ENCODE data around the gene CDH4.
A peak's percentile ranks its signal among the peaks of the same experiment; 100 is the strongest.

CDH4 gene

DNA sequence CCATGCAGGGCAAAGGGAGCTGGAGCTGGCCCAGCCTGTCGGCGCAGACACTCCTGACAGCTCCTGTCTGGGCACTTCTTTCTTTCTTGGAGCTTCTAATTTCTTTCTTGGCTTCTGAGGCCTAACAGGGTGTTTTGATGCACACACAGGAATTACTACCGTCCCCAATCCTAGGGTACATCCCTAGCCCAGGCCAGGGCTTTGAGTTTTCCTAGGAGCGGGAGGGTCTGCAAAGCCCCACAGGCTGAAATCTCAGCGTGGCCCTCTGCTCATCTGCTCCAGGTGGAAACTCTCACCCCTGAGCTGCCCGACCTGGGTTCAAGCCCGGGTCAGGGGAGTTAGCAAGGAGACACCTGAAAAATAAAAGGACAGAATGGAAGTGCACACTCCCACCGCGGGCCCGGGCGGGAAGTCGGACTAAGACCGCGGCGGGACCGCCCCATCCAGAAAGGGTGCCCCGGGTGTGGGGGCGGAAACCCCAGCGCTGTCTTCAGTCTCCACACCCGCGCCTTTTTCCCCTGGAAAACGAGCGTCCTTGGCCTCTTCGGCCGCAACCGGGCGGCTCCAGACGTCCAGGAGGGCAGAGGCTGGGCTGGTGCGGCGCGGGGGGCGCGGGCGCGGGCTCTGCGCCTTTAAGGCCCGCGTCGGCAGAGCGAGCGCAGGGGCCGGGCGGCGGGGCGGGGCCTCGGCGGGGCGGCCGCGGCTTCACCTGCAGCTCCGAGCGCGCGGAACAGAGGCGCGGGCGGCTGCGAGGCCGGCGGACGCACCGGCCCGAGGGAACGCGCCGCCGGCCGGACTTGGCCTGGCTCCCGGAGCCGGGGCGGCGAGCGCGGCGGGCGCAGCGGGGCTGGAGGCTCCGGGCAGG, at the start of gene CDH4:
TSS of gene CDH4 (plus strand) at position 733 of the 865 bp plus-strand sequence.
- DNase-seq: no peak

GRCh38 chr20:61203320-61203719, 48.7 kb upstream of the CDH4 start:
- peak; percentile 57 for DNase-seq

DNA sequence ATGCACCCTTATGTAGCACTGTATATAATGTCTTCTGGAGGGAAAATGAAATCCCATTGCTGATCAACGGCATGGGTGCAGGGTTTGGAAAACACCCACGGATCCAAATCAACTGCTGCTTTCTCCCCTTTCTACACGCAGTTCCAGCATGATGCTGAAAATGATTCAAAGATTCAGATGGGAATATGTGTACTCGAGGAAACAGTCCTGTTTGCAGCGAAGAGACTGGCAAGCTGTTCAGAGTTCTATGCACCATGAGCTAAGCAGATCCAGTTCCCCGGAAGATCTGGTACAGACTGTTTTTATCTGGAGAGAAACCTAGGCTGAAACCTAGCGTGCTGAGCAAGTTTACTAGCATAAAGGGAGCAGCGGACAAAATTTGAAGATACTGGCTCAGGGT, 47.9 kb upstream of the CDH4 start:
- DNase-seq: no peak

DNA sequence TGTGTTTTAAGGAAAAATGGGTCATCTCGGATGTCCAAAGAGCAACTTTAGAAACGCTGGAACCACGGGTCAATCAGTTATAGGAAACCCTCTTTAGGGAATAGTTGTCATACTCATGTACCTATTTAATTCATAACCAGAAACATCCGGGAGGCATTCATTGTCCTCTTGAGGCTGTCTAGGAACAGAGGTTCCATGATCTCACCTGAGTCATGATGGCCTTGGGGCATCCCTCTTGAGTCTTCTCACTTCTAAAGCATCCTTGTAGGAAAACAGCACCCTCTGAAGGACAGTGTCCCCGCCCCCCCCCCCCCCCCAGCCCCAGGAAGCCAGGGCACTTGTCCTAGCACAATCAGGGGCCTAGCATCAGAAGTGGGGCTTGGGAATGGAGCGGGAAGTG, 46.3 kb upstream of the CDH4 start:
- DNase-seq: no peak

DNA sequence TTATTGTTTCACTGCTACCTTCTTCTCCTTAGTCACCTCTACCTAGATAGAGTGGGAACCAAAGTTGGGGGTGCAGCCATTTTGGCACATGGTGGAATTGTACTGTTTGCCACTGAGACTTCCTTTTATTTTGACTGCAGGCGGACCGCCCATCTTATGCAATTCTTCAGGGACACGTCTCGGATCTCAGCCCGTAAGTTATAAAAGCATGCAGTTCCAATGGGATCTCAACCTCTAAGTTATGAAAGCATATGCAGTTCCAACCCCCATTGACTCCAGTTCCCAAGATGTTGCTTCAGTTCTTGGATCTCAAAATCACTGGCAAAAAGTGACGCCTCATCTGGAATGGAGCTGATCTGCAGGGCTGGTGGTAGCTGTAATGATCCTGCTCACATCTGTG, 41.2 kb upstream of the CDH4 start:
- DNase-seq: no peak

DNA sequence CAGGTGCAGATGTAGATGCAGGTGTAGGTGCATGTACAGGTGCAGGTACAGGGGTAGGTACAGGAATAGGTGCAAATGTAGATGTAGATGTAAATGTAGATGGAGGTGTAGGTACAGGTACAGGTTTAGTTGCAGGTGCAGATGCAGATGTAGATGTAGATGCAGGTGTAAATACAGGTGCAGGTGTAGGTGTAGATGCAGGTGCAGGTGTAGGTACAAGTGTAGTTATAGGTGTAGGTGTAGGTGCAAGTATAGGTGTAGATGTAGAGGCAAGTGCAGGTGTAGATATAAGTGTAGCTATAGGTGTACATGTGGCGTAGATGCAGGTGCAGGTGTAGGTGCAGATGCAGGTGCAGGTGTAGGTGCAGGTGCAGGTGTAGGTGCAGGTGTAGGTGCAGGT, 34.2 kb upstream of the CDH4 start:
- DNase-seq: no peak

DNA sequence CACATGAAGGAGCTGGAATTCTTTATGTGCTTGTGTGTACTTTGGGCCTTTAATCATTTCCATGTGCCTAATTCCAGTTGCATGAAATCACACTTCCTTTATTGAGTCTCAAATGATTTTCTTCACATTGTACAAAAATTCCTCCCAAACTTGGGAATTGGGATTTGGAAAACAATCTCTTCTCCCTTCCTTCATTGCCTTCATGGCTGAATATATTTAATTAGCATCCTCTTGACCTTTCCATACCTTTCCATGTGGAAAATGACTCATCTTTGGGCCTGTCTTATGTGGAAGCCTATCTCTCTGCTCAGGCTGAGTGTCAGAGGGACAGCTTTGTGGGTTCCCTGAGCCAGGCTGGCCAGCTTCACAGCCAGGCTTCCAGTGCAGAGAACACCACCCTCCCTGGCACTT, 33.0 kb upstream of the CDH4 start:
- DNase-seq: no peak

- no peak for DNase-seq
These were observed 31.9 kb upstream of the CDH4 start for GRCh38 chr20:61220131-61220530.

DNA sequence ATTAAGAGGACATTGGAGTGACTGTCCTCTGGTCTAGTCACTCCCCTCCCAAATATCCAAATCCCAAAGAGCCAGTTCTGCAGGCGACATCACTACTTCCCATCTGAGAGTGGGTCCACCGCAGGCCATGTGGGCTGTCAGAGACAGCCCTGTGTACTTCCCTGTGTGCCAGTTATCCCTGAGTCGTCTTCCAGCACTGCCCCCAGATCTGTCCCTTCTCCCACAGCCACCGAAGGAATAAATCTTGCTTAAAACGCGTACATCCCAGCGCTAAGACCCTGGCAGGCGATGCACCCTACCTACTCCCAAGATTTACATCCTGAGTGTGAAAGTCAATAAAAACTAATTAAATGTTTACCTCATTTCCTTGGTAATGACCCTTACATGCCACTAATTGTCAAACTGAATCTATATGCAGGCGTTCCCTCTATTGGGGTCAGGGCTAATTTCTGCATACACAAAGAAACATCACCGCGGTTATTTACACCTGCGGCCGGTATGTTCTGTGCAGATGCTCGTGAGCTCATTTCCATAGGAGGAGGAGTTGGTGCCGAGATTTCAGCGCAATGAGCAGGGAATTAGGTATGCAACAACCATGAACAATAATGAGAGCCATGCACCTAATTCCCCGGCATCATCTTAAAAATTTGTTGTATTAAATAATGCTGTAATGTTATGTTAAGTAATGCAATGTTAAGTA, 31.3 kb upstream of the CDH4 start:
- DNase-seq: no peak

DNA sequence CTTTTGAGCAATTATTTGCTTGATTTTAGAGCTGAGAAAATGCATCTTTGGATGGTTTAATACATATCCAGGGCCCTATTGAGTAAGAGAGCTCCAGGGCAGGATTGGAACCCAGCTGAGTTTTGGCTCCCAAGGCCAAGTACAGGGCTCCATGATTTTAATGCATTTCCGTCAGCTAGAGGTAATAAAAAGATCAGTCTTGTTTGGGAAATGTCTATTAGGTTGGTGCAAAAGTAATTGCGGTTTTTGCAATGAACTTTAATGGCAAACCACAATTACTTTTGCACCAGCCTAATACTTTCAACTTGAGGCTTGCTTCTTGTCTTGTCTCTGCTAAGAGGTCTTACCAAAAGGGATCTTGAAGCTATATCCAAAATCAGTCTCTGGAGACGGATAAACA, 29.4 kb upstream of the CDH4 start:
- DNase-seq: no peak

DNA sequence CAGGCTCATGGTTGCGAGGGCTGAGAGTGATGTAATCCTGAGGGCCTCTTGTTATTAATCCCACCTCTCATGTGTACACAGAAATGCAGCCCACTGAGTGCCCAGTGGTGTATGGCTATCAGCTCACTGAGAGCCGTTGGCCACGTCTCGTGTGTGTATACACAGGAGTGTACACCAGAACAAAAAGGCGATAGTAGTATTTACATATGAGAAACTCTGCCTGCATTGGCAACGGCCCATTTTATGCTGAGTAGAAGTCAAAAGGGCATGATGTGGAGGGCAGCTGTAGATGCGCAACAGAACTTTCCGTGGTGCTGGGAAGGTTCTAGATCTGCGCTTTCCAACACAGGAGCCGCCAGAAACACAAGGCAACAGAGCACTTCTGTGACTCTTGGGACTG, 28.9 kb upstream of the CDH4 start:
- no peak for DNase-seq

GRCh38 chr20:61230166-61230565, 21.9 kb upstream of the CDH4 start:
- no peak for DNase-seq

DNA sequence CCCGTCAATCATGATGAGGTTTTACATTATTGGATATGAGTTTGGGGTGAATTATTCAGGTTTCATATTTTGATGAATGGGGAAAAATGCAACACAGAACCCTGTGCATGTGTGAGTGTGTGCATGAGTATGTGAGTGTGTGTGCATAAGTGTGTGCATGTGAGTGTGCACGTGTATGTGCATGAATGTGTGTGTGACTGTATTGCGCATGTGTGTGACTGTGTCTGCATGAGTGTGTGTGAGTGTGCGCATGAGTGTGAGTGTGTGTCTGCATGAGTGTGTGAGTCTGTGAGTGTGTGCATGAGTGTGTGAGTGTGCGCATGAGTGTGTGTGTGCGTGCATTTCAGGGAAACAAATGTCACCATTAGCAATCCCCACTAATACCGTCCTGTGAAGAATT, 18.5 kb upstream of the CDH4 start:
- no peak for DNase-seq

GRCh38 chr20:61234224-61234890, 17.7 kb upstream of the CDH4 start:
- no peak for DNase-seq

DNA sequence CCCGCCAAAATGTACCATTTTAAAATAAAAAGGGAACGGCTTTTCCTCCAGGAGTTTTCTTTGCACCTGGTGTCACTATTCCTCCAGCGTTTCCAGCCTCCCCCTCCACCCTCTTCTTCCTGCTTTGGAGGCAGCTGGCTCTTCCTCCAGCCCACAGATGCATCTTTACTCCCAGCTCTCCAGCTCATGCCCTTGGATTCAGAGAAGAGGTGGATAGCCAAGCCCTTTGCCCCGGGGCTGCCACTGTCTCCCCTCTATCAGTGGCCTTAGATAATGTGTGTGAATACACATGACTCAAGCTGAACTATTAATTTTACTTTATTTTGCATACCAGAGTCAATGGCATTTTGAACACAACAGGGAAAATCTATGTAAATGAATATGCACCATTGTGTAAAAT, 15.3 kb upstream of the CDH4 start:
- no peak for DNase-seq

GRCh38 chr20:61238813-61239212, 13.2 kb upstream of the CDH4 start:
- no peak for DNase-seq

- DNase-seq: no peak
These were observed 11.2 kb upstream of the CDH4 start for GRCh38 chr20:61240814-61241213.

- no peak for DNase-seq
These were observed 7.8 kb upstream of the CDH4 start for GRCh38 chr20:61244213-61244612.

- no peak for DNase-seq
These were observed 5.8 kb upstream of the CDH4 start for GRCh38 chr20:61246269-61246668.

- DNase-seq: no peak
These were observed 2.4 kb upstream of the CDH4 start for GRCh38 chr20:61249626-61250025.

- DNase-seq: no peak
These were observed 671 bp downstream of the CDH4 start for GRCh38 chr20:61252601-61253263.

DNA sequence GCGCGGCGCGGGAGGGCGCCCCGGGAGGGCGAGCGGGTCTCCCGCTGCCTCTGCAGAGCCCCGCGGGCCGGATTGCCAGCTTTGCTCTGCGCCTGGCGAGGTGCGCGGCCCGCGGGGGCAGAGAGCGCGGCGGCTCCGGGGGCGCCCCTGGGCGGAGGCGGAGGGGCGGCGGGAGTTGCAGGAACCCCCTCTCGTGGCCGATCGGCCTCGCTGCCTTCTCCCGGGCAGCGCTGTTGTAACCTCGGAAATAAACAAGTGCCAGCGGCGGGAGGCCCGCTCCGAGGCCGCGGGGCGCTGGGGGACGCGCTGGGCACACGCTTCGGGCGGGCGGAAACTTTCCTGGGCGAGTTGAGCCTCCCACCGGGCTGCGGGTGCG, 1.2 kb downstream of the CDH4 start:
- DNase-seq: no peak
